ENCODE results near the gene RNASE9.
"Not testable (repeated sequence)": the region's sequence is repeated elsewhere in the genome, so short reads cannot be mapped to it uniquely, and the experiment has no call there.

RNASE9 gene

DNA sequence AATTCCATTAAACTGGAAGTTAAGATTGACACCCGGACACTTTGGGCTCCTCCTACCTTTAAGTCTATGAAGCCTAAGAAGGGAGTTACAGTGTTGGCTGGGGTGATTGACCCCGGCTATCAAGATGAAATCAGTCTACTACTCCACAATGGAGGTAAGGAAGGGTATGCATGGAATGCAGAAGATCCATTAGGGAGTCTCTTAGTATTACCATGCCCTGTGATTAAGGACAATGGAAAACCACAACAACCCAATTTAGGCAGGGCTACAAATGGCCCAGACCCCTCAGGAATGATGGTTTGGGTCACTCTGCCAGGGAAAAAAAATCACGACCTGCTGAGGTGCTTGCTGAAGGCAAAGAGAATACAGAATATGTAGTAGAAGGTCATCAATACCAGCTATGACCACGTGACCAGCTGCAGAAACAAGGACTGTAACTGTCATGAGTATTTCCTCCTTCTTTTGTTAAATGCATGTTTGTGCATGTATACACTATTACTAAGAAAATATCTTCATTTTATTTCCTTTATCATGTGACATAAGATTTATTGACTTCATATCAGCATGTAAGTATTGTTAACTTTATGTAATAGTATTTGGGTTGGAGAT lies 11.6 kb upstream of the RNASE9 start:
- DNase-seq = not testable (repeated sequence)

GRCh38 chr14:20570720-20571119 lies 9.9 kb upstream of the RNASE9 start:
- not testable (repeated sequence) for DNase-seq

- DNase-seq = not testable (repeated sequence)
These were observed 9.0 kb upstream of the RNASE9 start for GRCh38 chr14:20569865-20570264.

DNA sequence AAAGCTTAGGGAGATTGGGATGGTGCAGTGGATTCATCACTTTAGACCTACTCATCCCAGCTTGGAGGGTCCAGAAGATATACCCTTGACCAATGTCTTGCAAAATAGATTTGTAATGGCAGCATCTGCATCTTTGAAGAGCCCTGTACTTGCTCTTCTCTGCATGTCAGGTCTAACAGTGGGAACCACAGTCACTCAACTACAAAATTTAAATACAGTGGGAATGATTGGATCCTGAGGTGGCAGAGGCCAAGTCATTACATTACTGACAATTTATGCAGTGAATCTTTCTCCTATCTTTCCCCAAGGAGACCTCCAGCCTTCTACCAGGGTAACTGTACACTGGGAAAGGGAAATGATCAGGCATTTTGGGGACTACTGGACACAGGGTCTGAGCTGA lies 8.2 kb upstream of the RNASE9 start:
- DNase-seq = no peak

DNA sequence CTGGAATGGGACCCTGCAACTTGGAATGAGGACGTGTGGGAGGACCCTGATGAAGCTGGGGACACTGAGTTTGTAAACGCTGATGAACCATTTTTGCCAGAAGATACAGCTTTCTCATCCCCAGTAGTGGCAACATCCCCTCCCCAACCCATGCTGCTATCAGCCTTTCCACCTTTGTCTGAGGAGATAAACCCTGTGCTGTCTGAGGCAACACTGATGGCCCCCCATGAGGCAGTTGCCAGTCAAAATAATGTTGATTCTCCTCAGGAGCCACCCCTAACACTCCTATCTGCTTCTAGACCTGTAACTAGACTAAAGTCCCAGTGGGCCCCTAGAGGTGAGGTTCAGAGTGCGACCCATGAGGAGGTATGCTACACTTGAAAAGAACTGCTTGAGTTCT lies 7.5 kb upstream of the RNASE9 start:
- no peak for DNase-seq

DNA sequence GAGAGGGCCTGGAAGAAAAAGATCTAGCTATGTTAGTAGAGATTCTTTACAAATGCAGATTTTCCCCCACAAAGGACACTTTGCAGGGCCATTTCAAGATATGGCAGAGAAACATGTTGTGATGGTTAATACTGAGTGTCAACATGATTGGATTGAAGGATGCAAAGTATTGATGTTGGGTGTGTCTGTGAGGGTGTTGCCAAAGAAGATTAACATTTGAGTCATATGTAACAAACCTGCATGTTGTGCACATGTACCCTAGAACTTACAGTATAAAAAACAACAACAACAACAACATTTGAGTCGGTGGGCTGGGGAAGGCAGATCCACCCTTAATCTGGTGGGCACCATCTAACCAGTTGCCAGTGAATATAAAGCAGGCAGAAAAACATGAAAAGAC lies 6.4 kb upstream of the RNASE9 start:
- not testable (repeated sequence) for DNase-seq

DNA sequence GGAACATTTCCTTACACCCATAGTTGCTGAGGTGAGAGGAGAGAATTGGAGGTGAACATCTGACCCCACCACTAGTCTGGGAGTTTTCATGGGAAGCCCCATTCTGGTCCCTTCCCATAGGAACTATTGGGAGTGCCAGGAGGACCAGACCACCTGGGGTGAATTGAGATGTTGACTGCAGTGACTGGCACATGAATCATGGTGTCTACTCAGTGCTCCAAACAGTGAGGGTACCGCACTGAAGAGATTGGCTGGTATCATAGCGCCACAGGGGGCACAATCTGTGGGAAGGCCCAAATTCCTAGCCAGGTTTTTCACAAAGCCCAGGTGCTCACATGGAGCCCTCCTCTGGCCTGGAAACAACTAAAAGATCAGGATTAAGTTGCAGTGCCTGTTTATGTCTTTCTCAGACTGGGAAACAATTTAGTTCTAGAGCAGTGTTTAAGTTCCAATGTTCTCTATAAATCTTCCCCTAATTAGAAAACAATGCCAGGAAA lies 3.7 kb upstream of the RNASE9 start:
- no peak for DNase-seq

DNA sequence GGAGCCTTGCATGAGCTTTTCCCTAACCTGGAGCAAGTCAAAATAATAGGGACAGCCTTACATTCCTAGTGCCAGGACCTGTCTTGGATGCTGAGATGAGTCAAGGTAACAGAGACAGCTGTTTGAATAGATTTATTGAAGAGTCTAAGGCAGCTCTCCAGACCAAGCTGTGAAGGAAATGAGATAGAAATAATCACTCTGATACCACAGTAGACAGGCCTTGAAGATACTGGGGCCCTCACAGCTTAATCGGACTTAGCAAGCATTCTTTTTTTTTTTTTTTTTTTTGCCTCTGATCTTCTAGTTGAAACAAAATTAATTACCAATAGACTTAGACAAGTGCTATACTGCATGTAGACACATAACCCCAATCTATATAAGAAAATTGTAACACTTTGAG lies 3.1 kb upstream of the RNASE9 start:
- no peak for DNase-seq

DNA sequence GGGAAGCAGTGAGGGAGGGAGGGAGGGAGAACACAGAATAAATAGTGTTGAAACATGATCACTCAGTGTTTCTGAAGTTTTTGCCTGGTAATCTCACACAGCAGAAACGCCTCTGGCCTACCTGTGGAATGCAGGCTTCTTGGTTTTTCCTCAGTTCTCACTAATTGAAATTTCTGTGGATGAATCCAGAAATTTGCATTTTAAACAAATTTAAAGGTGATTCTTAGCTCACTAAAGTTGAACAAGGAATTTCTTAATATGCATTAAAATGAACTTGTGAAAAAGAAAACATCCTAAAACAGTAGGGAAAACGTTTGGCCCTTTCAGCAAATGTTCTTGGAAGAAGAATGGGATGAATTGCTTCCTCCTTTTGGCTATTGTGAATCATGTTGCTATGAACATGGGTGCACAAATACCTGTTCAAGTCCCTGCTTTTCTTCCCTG lies 1.4 kb downstream of the RNASE9 start:
- no peak for DNase-seq

GRCh38 chr14:20557212-20557542 lies 3.7 kb downstream of the RNASE9 start:
- DNase-seq = no peak

- DNase-seq = no peak
These were observed 4.2 kb downstream of the RNASE9 start for GRCh38 chr14:20556500-20557211.

- no peak for DNase-seq
These were observed 5.0 kb downstream of the RNASE9 start for GRCh38 chr14:20555845-20556244.

- DNase-seq = no peak
These were observed 7.8 kb downstream of the RNASE9 start for GRCh38 chr14:20553024-20553423.

- DNase-seq = no peak
These were observed 9.2 kb downstream of the RNASE9 start for GRCh38 chr14:20551606-20552005.

- no peak for DNase-seq
These were observed 9.9 kb downstream of the RNASE9 start for GRCh38 chr14:20550926-20551325.

GRCh38 chr14:20548414-20549158 lies 12.3 kb downstream of the RNASE9 start:
- DNase-seq = no peak

DNA sequence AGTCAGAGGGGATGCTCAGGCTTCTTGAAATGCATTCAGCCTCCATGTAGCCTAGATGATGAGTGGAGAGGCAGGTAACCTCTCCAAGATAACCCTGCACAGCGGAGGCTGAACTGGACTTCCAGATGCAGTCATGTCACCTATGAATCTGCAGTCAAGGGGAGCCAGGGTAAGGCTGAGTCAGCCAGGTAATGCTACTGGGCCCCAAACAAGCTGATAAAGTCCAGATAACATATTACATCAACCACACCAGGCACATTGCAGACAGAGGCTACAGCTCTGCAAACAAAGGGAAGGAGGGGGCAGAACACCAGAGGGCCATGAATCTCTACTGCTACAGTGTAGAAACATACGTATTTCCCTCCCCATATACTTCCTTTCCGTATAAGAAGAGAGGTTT lies 14.0 kb downstream of the RNASE9 start:
- DNase-seq = no peak

DNA sequence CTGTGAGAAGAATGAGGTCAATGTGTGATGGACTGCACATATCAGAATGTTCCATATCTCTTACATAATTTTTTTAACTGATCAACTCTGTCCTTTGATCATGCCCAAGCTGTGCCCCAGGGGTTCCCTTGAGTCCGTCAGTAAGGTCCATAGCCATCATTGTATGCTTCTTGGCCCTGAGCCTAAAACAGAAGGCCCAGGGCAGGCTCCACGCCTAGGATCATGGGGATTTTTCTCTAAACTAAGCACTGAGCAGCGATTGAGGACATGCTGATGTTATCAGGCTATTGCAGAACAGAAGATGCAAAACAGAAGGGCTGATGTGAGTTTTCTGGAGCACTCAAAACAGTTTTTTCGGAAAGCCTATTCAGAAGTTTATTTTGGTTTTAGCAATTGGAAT lies 20.9 kb downstream of the RNASE9 start:
- no peak for DNase-seq

DNA sequence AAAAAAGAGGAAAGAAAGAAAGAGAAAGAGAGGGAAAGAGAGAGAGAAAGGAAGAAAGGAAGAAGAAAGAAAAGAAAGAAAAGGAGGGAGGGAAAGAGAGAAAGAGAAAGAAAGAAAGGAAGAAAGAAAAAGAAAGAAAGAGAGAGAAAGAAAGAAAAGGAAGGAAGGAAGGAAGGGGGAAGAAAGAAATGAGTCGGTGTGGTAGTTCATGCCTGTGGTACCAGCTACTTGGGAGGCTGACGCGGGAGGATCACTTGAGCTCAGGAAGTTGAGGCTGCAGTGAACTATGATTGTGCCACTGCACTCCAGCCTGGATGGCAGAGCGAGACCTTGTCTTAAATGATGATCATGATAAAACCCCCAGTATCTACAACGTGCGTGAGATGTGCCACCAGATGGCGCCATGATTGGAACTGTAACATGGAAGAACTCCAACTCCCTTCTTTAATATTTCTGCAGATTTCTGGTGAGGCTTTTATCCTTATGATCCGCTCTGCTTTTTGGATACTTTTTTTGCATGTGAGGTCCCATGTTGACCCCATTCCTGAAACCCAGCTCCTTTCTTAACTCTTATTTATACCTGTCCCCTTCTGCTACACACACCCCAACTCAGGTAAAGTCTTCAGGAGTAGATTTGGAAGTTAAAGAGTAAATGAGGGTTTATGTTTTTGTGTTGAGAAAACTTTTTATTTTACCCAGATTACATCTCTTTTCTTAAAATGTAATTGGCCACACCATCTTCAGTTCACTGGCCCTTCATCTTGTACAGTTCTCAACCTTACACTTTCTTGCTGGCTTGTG lies 29.9 kb downstream of the RNASE9 start:
- DNase-seq = peak; percentile 10 to 61 (median 34)

- no peak for DNase-seq
These were observed 31.0 kb downstream of the RNASE9 start for GRCh38 chr14:20529806-20530205.

DNA sequence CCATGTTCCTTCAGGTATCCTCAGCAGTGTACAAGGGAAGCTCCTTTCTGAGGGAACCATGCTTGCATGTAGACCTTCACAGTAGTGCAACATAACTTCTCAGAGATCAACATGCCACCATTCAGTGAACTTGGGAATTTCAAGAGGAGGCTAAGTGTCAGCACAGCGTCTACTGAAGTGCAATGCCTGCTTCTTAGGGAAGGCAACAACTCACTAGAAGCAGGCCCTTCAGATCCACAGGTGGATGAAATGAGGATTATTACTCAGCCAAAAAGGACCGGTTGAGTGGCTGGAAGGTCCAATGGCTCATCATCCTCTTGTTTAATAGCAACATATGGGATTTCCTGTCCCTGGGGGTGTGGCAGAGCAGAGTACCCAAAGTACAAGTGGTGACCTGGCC lies 36.8 kb downstream of the RNASE9 start:
- no peak for DNase-seq

DNA sequence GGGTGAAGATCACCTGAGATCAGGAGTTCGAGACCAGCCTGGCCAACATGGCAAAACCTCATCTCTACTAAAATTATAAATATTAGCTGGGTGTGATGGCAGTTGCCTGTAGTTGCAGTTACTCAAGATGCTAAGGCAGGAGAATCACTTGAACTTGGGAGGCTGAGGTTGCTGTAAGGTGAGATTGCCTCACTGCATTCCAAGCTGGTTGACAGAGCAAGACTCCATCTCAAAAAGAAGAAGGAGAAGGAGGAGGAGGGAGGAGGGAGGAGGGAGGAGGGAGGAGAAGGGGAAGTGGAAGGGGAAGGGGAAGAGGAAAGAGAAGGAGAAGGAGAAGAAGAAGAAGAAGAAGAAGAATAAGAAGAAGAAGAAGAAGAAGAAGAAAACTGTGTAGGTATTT lies 38.5 kb downstream of the RNASE9 start:
- DNase-seq = no peak

GRCh38 chr14:20516921-20517320 lies 43.9 kb downstream of the RNASE9 start:
- DNase-seq = no peak

Data from activated naive CD4-positive, alpha-beta T cell (primary cell).